NCI-H345 treated with DMSO at 0.1 percent for 48 hours (cell line): Measurements from ENCODE around the gene SLC25A51.
"Not testable (repeated sequence)": the region's sequence is repeated elsewhere in the genome, so short reads cannot be mapped to it uniquely, and the experiment has no call there.

ENCODE experiments used
- DNase-seq: peaks from one replicate; lab custom pipeline; 2025; ENCODE audit not compliant: unreplicated experiment; lab: John Stamatoyannopoulos, UW

SLC25A51 gene

GRCh38 chr9:37905776-37906175, 1.8 kb upstream of the SLC25A51 start:
- no peak for DNase-seq

- no peak for DNase-seq
Measured at GRCh38 chr9:37905131-37905505, 1.2 kb upstream of the SLC25A51 start.

GRCh38 chr9:37904445-37905130, 661 bp upstream of the SLC25A51 start:
- no peak for DNase-seq

GRCh38 chr9:37902796-37903646, 906 bp downstream of the SLC25A51 start:
- DNase-seq = peak; percentile 26

GRCh38 chr9:37902131-37902530, 1.8 kb downstream of the SLC25A51 start:
- no peak for DNase-seq

DNA sequence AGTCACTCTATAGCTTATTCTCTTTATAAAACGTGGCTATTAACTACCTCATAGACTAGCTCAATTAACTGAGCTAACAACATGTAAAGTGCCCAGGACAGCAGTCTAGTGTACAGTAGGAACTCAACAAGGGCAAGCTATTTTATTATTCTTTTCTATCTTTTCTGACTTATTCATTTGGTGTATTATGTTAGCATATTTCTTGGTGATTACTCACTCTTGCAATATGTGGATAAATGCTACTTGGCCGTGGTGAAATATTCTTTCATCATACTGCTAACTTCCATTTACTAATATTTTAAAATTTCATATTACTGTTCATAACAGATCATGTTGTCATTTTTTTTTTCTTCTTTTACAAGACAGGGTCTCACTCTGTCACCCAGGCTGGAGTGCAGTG, 4.9 kb downstream of the SLC25A51 start:
- DNase-seq = no peak

DNA sequence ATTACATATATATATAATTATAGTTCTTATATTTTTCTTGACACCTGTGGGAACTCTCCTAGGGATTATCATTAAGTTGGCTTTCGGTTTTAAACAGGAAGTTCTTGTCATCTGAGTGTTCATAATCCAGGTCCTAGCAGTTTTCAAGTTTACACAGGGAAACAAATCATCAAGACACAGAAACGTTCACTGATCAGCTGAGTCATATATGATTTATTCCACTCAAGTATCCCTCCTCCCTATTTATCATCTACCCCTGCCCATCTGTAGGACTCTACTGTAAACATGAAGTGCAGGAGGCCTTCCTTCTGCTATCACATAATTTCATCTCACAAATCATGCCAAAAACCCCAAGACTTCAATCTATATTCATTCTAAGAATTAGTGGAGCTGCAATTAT, 6.3 kb downstream of the SLC25A51 start:
- DNase-seq = no peak

GRCh38 chr9:37892063-37892462, 11.9 kb downstream of the SLC25A51 start:
- no peak for DNase-seq

DNA sequence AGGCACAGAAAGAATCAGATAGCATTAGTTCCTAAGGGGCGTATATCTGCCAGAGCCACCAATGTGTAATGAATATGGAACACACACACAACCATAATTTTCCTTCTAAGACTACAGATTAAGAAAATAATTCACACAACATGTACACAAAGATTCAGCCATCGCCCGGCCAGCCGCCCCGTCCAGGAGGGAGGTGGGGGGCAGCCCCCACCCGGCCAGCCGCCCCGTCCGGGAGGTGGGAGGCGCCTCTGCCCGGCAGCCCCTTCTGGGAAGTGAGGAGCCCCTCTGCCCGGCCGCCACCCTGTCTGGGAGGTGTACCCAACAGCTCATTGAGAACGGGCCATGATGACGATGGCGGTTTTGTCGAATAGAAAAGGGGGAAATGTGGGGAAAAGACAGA, 12.9 kb downstream of the SLC25A51 start:
- DNase-seq = not testable (repeated sequence)

DNA sequence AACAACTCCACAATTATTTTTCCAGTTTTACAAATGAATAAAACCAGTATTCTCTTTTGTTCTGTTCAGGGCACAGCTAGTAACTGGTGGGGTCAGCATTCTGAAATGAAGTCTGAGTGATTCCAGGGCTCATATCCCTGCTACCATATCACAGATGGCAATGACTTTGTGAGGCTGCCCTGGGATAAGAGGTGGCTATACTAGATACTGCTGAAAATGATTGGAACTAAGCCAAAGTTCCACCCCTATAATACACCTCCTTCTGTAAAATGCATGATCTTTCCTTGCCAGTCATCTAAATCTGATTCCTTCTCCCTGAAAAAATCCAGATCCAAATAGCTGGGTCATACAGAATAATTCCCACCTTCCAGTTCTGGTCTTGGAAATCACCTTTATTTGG, 14.4 kb downstream of the SLC25A51 start:
- no peak for DNase-seq

DNA sequence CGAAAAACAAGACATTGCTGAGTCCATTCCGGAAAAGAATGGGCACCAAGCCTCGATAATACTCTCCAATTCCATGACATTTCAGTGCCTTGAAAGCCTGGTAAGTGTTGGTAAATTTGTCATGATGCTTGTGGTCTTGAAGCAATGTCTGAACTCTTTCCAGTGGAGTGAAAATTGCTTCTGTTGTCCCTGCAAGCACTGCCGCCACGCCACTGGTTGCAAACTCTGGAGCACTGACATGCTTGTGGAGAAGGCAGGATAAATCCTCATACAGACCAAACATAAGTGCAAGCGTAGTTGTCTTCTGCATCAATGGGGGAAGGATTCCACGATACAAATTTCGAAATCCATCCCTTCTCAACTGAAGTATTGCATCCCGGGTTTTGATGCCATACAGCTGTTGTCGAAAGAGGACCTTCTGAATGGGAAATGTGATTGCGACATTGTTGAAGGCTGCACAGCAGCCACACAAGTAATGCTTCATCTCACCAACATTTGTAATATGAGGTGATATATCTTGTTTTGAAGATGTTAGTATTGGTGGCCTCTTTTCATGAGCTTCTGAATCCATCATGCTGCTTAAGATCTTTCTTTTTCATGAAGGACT, 15.8 kb downstream of the SLC25A51 start:
- DNase-seq = not testable (repeated sequence)

DNA sequence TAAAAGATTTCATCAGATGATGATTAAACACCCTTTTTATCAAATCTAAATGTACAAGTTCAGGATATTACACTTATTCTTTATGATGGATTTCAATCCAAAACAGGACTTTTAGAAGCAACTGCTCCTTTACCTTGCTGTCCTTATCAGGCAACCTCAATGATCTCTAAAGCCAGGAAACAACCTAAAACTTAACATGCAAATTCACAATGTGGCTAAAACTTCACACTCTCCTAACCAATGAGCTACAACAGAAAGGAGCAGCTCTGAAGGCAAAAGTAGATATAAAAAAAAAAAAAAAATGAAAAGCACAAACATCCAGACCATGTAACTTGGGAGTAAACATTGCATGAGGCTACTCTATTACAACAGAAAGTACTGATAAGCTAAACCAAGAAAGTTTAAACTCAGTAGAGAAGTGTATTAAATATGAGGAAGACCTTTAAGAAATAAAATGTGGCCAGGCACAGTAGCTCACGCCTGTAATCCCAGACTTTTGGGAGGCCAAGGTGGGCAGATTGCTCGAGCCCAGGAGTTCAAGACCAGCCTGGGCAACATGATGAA, 22.9 kb downstream of the SLC25A51 start:
- DNase-seq = no peak

- DNase-seq = no peak
Measured at GRCh38 chr9:37876376-37876775, 27.6 kb downstream of the SLC25A51 start.

DNA sequence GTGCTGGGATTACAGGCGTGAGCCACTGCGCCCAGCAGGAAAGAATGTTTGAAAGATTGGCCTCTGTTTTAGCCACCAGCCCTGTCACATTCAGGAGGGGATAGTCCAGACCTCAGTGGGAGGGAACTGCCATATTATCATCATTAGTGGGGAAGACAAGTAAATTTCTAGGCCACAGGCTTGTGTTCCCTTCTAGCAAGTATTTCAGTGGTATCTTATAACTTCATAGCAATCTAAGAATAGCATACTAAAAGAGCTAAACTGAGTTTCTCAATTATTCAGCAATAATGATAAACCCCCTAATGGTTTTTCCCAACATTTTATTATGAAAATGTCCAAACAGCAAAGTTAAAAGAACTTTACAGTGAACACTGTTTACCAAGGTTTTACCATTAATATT, 30.0 kb downstream of the SLC25A51 start:
- DNase-seq = no peak

- no peak for DNase-seq
Measured at GRCh38 chr9:37870799-37871176, 33.1 kb downstream of the SLC25A51 start.

GRCh38 chr9:37870081-37870798, 33.7 kb downstream of the SLC25A51 start:
- no peak for DNase-seq

DNA sequence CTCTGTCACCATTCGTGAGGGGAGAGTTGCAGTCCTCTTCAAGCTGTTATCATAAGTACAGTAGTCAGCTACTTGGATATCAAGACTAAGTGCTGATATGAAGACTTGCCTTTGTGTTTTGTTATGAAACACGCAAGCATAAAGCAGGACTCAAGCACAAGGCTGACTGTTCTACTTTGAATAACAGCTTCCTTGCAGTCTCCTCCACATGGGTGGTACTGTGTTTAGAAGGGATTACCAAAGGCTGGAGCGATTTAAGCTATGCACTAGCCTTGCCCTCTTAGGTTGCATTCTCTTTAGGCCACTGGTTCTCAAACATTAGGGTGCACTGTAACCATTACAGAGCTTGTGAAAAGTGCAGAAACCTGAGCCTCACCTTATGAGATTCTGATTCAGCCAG, 41.4 kb downstream of the SLC25A51 start:
- no peak for DNase-seq

DNA sequence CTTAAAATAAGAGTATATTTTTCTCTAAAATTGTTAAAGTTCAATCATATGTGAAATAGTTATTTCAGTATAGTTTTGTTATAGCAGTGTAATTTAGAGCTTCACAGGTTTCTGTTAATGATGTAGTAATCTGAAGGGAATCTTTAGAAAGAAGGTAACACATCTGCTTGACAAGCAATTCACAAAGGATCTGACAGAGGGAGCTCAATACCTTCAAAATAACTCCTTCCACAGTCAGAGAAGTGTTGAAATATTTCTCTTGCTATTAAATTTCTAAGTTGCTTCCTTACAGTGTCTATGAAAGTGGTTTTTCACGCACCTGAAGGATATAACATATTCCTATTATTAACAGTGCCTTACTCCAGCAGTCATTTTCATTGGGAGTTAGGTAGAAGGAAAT, 44.9 kb downstream of the SLC25A51 start:
- no peak for DNase-seq

- DNase-seq = no peak
Measured at GRCh38 chr9:37856551-37856950, 47.4 kb downstream of the SLC25A51 start.

- no peak for DNase-seq
Measured at GRCh38 chr9:37852222-37852621, 51.7 kb downstream of the SLC25A51 start.

GRCh38 chr9:37840560-37841194, 63.2 kb downstream of the SLC25A51 start:
- DNase-seq = no peak
